ENCODE results near the gene C10orf105. TPM values are rescaled to one million over a fixed set of nuclear protein-coding genes. Genes with fewer than 3 reads are reported as not detected.

Gene C10orf105
- total and polyA plus RNA-seq, 2 of the 8 experiments (the other 6 are each of a cell fraction or from before 2014, with no cell fraction given), result 0.71 to 0.73 TPM

GRCh38 chr10:71737834-71738197 is 18.2 kb upstream of the C10orf105 start (continued):
- TF ChIP-seq CHD7 (IDR thresholded peaks at IDR 0.05; ENCODE audit: insufficient replicate concordance, low read length) (no peak), POLR2A (IDR thresholded peaks at IDR 0.05; ENCODE audit: control extremely low read depth in 1 of 2, low read depth in 2 of 2, low read length in 2 of 2) (no peak), ASH2L (IDR thresholded peaks at IDR 0.05; ENCODE audit: low read length) (no peak), CBX8 (IDR thresholded peaks at IDR 0.05; ENCODE audit: borderline replicate concordance, low read depth, low read length) (no peak), EGR1 (IDR thresholded peaks at IDR 0.05; ENCODE audit: borderline replicate concordance, low read depth, low read length) (no peak), TAF1 (IDR thresholded peaks at IDR 0.05; ENCODE audit: low read depth, low read length) (no peak), TBP (IDR thresholded peaks at IDR 0.05; ENCODE audit: low read depth, low read length) (no peak), JUN (IDR thresholded peaks at IDR 0.05; ENCODE audit: low read depth, low read length) (no peak)
